ENCODE data around the gene PRKCB.

GRCh38 chr16:24180451-24180850, 344.7 kb downstream of the PRKCB start:
- no peak for TF ChIP-seq POLR2A (IDR thresholded peaks at IDR 0.05; ENCODE audit: low read length)
- TF ChIP-seq GATA1 (IDR thresholded peaks at IDR 0.05; ENCODE audit: low read depth, low read length): no peak
